Central memory CD4-positive, alpha-beta T cell (primary cell): ENCODE results near the gene LSM2.
"Not testable (repeated sequence)": the region's sequence is repeated elsewhere in the genome, so short reads cannot be mapped to it uniquely, and the experiment has no call there.

Source experiments
- DNase-seq: peaks from one replicate; pipeline ENCODE4 v3.0.0; 2022

Gene LSM2

GRCh38 chr6:31827286-31828079 is 20.7 kb upstream of the LSM2 start, which contains the start of gene HSPA1B:
HSPA1B (plus strand) TSS chr6:31827738; CDS start chr6:31827951, 213 bp downstream.
- DNase-seq: peak; percentile 86

GRCh38 chr6:31826793-31827285 is 20.1 kb upstream of the LSM2 start:
- DNase-seq: no peak

DNA sequence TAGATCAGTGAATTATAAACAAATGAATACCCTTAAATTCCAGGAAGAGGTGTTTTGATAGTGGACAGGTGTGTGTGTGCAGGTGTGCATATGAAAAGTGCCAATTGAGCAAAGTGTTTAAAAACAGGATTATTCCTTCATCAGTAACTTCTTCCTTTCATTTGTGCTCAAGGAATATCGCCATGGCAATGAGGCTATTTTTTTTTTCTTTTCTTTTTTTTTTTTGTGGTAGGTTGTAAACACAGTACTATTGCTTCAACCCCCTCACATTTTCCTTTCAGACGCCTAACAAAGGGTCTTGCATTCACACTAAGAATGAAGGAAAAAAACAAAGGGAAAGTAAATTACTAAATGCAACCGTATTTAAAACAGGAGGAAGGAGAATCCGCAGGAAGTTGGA is 18.8 kb upstream of the LSM2 start:
- no peak for DNase-seq

DNA sequence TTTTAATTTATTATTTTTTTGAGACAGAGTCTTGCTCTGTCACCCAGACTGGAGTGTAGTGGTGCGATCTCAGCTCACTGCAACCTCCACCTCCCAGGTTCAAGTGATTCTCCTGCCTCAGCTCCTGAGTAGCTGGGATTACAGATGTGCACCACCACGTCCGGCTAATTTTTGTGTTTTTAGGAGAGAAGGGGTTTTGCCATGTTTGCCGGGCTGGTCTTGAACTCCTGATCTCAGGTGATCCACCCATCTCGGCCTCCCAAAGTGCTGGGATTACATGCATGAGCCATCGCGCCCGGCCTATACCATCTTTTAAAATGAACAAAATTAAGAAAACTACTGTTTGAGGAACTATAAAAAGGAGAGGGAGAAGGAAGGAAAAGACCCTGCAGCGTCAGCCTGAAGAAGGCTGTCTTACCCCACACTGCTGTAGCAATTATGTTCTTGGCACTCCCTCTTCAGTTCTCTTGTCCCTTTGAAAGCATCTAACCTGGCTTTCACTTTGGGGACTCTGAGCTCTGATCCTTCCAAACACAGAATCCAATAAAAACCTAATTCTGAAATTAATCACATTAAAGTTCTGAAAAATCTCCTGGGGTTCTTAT is 16.9 kb upstream of the LSM2 start:
- DNase-seq: not testable (repeated sequence)

DNA sequence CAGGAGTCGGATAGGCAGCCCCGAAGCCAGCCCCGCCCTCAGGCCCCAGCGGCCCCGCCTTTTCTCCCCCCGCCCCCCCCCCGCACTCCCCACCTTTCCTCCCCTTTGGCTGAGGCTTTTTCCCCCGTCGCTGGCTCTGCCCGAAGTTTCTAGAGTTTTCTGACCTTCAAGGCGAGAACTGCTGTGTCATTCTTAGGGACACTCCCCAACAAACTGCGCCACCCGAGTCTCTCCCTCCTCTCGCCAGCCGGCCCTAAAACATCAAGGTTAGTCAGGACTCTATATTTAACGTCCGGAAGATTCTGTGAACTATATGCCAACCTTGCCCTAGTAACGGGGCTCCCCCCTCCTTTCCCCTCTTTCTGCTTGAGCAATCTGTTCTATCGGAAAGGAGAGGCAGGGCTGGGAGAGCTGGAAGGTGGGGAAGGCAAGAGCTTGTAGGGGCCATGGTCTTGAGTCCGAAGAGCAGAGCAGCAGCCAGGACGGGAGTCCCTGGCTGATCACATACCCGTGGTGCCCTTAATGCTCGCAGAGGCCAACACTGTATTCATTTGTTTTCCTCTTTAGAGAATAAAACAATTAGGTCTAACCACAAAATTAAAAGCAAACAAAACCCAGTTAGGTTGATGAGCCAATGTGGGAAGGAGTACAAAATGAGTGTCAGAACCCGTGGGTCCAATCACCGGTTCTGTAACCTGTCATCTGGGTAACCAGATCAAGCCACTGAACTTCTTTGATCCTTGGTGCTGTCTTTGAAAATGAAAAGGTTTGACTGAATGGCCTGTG is 15.5 kb upstream of the LSM2 start:
- peak; percentile 75 for DNase-seq

GRCh38 chr6:31821301-31822035 is 14.7 kb upstream of the LSM2 start:
- no peak for DNase-seq

DNA sequence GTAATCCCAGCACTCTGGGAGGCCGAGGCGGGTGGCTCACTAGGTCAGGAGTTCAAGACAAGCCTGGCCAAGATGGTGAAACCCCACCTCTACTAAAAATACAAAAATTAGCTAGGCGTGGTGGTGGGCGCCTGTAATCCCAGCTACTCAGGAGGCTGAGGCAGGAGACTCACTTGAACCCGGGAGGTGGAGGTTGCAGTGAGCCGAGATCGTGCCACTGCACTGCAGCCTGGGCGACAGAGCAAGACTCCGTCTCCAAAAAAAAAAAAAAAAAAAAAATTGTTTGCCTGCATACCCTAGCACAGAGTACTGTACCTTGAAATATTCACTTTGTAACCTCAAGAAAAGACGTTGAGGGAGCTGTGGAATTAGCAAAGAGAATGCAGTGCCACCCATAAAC is 13.6 kb upstream of the LSM2 start:
- not testable (repeated sequence) for DNase-seq

- no peak for DNase-seq
Observed at GRCh38 chr6:31819871-31820299, 13.1 kb upstream of the LSM2 start.

DNA sequence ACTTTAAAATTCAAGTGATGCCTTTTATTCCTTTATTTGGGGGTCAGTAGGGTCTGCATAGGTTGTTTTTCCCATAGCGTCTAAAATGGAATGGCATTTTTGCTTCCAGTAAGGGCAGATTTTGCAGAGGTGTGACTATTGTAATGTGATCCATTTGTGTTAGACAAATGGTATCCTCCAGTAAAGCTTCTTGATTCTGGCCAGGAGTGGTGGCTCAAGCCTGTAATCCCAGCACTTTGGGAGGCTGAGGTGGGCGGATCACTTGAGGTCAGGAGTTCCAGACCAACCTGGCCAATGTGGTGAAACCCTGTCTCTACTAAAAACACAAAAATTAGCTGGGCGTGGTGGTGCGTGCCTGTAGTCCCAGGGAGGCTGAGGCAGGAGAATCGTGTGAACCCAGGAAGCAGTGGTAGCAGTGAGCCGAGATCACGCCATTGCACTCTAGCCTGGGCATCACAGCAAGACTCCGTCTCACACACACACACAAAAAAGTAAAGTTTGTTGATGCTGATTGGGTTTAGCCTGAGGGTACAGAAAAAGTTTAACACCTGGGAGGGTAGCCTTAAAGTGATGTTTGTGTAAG is 11.3 kb upstream of the LSM2 start:
- DNase-seq: not testable (repeated sequence)

DNA sequence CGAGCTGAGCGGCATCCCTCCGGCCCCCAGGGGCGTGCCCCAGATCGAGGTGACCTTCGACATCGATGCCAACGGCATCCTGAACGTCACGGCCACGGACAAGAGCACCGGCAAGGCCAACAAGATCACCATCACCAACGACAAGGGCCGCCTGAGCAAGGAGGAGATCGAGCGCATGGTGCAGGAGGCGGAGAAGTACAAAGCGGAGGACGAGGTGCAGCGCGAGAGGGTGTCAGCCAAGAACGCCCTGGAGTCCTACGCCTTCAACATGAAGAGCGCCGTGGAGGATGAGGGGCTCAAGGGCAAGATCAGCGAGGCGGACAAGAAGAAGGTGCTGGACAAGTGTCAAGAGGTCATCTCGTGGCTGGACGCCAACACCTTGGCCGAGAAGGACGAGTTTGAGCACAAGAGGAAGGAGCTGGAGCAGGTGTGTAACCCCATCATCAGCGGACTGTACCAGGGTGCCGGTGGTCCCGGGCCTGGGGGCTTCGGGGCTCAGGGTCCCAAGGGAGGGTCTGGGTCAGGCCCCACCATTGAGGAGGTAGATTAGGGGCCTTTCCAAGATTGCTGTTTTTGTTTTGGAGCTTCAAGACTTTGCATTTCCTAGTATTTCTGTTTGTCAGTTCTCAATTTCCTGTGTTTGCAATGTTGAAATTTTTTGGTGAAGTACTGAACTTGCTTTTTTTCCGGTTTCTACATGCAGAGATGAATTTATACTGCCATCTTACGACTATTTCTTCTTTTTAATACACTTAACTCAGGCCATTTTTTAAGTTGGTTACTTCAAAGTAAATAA is 10.6 kb upstream of the LSM2 start:
- DNase-seq: peak; percentile 68

GRCh38 chr6:31815025-31815838 is 8.5 kb upstream of the LSM2 start, which contains the start of the genes HSPA1A and HSPA1L:
HSPA1A (plus strand) TSS chr6:31815543; CDS start chr6:31815757, 214 bp downstream.
HSPA1L (minus strand) TSS chr6:31815283; CDS start chr6:31811972, 3,311 bp downstream.
- peak; percentile 40 for DNase-seq

- DNase-seq: peak; percentile 66
Observed at GRCh38 chr6:31814677-31815024, 7.9 kb upstream of the LSM2 start.

DNA sequence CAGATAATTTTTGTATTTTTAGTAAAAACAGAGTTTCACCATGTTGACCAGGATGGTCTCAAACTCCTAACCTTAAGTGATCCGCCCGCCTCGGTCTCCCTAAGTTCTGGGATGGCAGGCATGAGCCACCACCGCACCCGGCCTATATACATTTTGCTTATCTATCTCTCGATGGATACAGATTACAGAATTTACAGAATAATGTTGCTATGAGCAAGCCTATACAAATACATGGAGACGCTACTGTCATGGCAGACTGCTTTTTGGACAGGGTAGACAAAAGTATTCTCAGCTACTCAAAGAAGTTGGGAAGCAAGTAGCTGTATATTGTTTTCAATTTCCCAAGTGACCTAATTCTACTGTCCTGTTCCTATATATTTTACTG is 6.7 kb upstream of the LSM2 start:
- no peak for DNase-seq

GRCh38 chr6:31811645-31812044 is 4.9 kb upstream of the LSM2 start:
- no peak for DNase-seq

- DNase-seq: not testable (repeated sequence)
Observed at GRCh38 chr6:31808599-31808998, 1.8 kb upstream of the LSM2 start.

GRCh38 chr6:31805939-31806469 is 762 bp downstream of the LSM2 start:
- no peak for DNase-seq

DNA sequence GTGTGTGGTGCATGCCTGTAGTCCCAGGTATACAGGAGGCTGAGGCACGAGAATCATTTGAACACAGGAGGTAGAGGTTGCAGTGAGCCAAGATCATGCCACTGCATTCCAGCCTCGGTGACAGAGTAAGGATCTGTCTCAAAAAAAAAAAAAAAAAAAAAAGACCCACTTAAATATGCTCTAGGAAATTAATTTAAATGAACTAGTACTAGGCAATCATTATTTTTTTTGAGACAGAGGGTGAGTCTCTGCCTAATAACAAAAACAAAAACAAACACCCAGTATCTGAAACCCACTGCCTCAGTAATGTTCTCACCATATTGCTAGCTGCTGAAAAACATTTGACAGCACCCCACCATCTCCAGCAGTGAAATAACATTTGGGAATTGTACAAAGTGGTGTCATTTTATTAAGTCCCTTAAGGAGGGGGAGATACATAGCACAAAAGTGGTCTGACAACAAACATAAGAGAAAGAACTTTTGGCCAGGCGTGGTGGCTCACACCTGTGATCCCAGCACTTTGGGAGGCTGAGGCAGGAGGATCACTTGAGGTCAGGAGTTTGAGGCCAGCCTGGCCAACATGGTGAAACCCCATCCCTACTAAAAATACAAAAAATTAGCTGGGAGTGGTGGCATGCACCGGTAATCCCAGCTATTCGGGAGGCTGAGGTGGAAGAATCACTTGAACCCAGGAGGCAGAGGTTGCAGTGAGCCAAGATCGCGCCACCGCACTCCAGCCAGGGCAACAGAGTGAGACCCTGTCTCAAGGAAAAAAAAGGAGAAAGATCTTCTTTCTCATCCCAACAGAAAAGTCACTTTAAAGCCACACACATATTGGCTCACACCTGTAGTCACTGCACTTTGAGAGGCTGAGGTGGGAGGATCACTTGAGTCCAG is 5.5 kb downstream of the LSM2 start:
- not testable (repeated sequence) for DNase-seq

DNA sequence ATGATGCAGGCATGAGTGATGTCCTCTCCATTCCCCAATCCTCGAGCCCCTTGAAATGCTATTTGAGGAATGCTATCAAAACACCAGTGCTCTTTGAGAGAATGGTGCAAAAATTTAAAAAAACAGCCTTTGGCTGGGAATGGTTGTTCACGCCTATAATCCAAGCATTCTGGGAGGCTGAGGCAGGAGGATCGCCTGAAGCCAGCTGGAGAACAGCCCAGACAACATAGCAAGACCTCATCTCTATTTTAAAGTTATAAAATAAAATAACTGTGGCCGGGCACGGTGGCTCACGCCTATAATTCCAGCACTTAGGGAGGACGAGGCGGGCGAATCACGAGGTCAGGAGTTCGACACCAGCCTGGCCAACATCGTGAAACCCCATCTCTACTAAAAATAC is 7.0 kb downstream of the LSM2 start:
- DNase-seq: no peak

DNA sequence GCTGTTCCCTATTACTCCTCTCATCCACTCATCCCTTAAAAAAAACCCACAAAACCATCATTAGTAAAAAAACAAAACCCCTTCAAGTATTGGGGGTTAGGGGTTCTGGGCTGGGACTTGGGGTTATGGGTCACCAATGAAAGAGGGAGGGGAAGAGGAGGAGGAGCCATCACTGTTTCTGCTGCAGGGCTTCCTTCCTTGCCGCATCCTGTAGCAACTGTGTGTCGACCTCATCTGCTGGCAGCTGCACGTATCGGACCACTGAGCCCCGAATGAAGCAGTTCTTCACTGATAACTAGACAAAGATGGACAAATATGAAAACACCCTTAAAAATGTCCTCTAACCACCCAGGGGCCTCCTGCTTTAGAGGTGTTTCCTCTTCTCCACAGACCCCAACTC is 9.2 kb downstream of the LSM2 start:
- peak; percentile 23 for DNase-seq
